K562 (cell line): Measurements from ENCODE around the gene SH3GL3. TPM values are rescaled to one million over a fixed set of nuclear protein-coding genes. Genes with fewer than 3 reads are reported as not detected.

Experiments
- ATAC-seq: fragments of 200-7000 bp; cut with Tn5 transposase; 3 replicates; pipeline ENCODE4 v1.9.1; 2020; ENCODE audit warnings: moderate library complexity
- BruUV-seq: library from RNA; stranded (reverse); fragments of 400-500 nt; replicated peaks from 2 replicates; lab custom pipeline; 2021; lab: Mats Ljungman, UMichigan
- CTCF ChIA-PET: fragments of 300-600 bp; formaldehyde crosslinking; extraction: SDS; loops from one replicate; lab custom pipeline; 2021; ENCODE audit warnings: low intra/inter-chr PET ratio; lab: Yijun Ruan, JAX
- POLR2A ChIA-PET: fragments of 300-600, 350-650 bp; sonication (Branson Sonifier 250); formaldehyde crosslinking; extraction: SDS; loops from one replicate; lab custom pipeline; 2021; ENCODE audit warnings: antibody characterized with exemption, inconsistent platforms; lab: Yijun Ruan, JAX
- DNase-seq, 4 experiments: peaks; one replicate each; pipeline versions ENCODE4 v3.0.0 to v3.0.0-alpha.2; 2011 to 2018; ENCODE audit warnings: low spot score in 3 of 4, mixed read lengths in 3 of 4; ENCODE audit errors: extremely low read depth in 1 of 4
- FAIRE-seq: peaks from 2 replicates; lab custom pipeline; 2011; peaks lifted over from hg19 to GRCh38; lab: Jason Lieb, UNC
- H2AFZ ChIP-seq: 2 replicates; pipeline ENCODE4 v1.6.0; 2011; ENCODE audit warnings: low read depth, low read length, control low read depth, inconsistent platforms
- H3K27ac ChIP-seq: fragments of 200-600 bp; 3 replicates; pipeline ENCODE4 v1.8.0; 2011; ENCODE audit warnings: low read depth, mild to moderate bottlenecking, control low read depth, inconsistent platforms, low read length, moderate library complexity, mixed read lengths; ENCODE audit errors: extremely low read depth
- H3K27me3 ChIP-seq, 2 experiments: fragments of 300-600 bp in 1 of 2; 2 replicates in 1 of 2; 3 replicates in 1 of 2; pipeline versions ENCODE4 v1.6.0 to v1.8.0; 2011; ENCODE audit warnings: inconsistent platforms in 2 of 2, low read length in 2 of 2, mild to moderate bottlenecking in 1 of 2, mixed read lengths in 1 of 2, moderate library complexity in 1 of 2; ENCODE audit not compliant: control insufficient read depth in 2 of 2, insufficient read depth in 2 of 2
- H3K36me3 ChIP-seq: fragments of 300-600 bp; 3 replicates; pipeline ENCODE4 v1.8.0; 2011; ENCODE audit warnings: mild to moderate bottlenecking, low read length, inconsistent platforms; ENCODE audit not compliant: control insufficient read depth, insufficient read depth
- H3K4me1 ChIP-seq, 2 experiments: fragments of 200-600 bp in 1 of 2; replicated peaks in 1 of 2; 2 replicates in 1 of 2; 3 replicates in 1 of 2; pipeline versions ENCODE4 v1.5.1 to v1.8.0; 2011; ENCODE audit warnings: inconsistent platforms in 2 of 2, low read length in 2 of 2, mild to moderate bottlenecking in 1 of 2, mixed read lengths in 1 of 2, moderate library complexity in 1 of 2; ENCODE audit not compliant: control insufficient read depth in 2 of 2, insufficient read depth in 2 of 2
- H3K4me2 ChIP-seq: 2 replicates; pipeline ENCODE4 v1.6.1; 2011; ENCODE audit warnings: low read length, control low read depth, inconsistent platforms, mixed read lengths; ENCODE audit not compliant: insufficient read depth
- H3K4me3 ChIP-seq: fragments of 200-600 bp; sonication (generic), shearing (Covaris generic); 2 replicates; pipeline ENCODE4 v1.5.1; 2016; ENCODE audit warnings: control low read depth, inconsistent platforms
- H3K79me2 ChIP-seq: fragments of 200-600 bp; 3 replicates; pipeline ENCODE4 v1.8.0; 2011; ENCODE audit warnings: low read length, inconsistent platforms; ENCODE audit not compliant: control insufficient read depth, insufficient read depth
- H3K9ac ChIP-seq, 2 experiments: 2 replicates each; pipeline versions ENCODE4 v1.6.0 to v1.6.1; 2011; ENCODE audit warnings: low read depth in 2 of 2, low read length in 2 of 2, control low read depth in 1 of 2, inconsistent platforms in 1 of 2, mild to moderate bottlenecking in 1 of 2, mixed read lengths in 1 of 2; ENCODE audit not compliant: insufficient read depth in 1 of 2
- H3K9me1 ChIP-seq: one replicate; pipeline ENCODE4 v1.6.0; 2011; ENCODE audit warnings: inconsistent platforms, mild to moderate bottlenecking, low read length, moderate library complexity; ENCODE audit not compliant: control insufficient read depth, insufficient read depth
- H3K9me3 ChIP-seq: replicated peaks from 2 replicates; pipeline ENCODE4 v1.5.1; 2011; ENCODE audit warnings: low read depth, low read length, inconsistent platforms; ENCODE audit not compliant: control insufficient read depth, insufficient read depth
- H4K20me1 ChIP-seq: replicated peaks from 2 replicates; pipeline ENCODE4 v1.6.1; 2011; ENCODE audit warnings: low read length, inconsistent platforms, mixed read lengths; ENCODE audit not compliant: control insufficient read depth, insufficient read depth
- CBFA2T2 ChIP-seq: fragments of 450-650 bp; conservative IDR thresholded peaks from 2 replicates; pipeline ENCODE4 v1.6.1; 2017; ENCODE audit warnings: mild to moderate bottlenecking
- DMBX1 ChIP-seq: fragments of 250-450 bp; sonication (Bioruptor Pico); IDR thresholded peaks from 2 replicates; pipeline ENCODE4 v1.8.0; 2022; ENCODE audit warnings: inconsistent platforms, mild to moderate bottlenecking, moderate library complexity, borderline replicate concordance
- DNMT1 ChIP-seq: fragments of 450-650 bp; IDR thresholded peaks from 2 replicates; pipeline ENCODE4 v1.6.1; 2016; ENCODE audit warnings: antibody characterized with exemption, mild to moderate bottlenecking
- FOXP1 ChIP-seq: sonication (generic); formaldehyde crosslinking; IDR thresholded peaks from 2 replicates; pipeline ENCODE4 v1.8.0; 2022; ENCODE audit warnings: mild to moderate bottlenecking, missing genetic modification reagents
- HMG20A ChIP-seq: fragments of 450-650 bp; formaldehyde crosslinking; conservative IDR thresholded peaks from 2 replicates; pipeline ENCODE4 v1.4.0; 2020; ENCODE audit warnings: mild to moderate bottlenecking, mixed read lengths
- LARP7 ChIP-seq: fragments of 450-650 bp; IDR thresholded peaks from 2 replicates; pipeline ENCODE4 v1.6.1; 2016
- RBM17 ChIP-seq: fragments of 200-400 bp; formaldehyde crosslinking; IDR thresholded peaks from 2 replicates; pipeline ENCODE4 v1.6.1; 2017; ENCODE audit warnings: low read depth, mild to moderate bottlenecking, low read length, borderline replicate concordance
- RFX1 ChIP-seq: fragments of 450-650 bp; IDR thresholded peaks from 2 replicates; pipeline ENCODE4 v1.6.1; 2016; ENCODE audit warnings: mild to moderate bottlenecking, moderate library complexity
- ZBTB17 ChIP-seq: fragments of 450-650 bp; formaldehyde crosslinking; IDR thresholded peaks from 2 replicates; pipeline ENCODE4 v1.4.0; 2020; ENCODE audit warnings: mild to moderate bottlenecking
- ZBTB8A ChIP-seq: fragments of 450-650 bp; IDR thresholded peaks from 2 replicates; pipeline ENCODE4 v1.6.1; 2018; ENCODE audit warnings: mild to moderate bottlenecking, moderate library complexity; ENCODE audit not compliant: partially characterized antibody
- ZNF274 ChIP-seq: IDR thresholded peaks from 2 replicates; pipeline ENCODE4 v1.6.1; 2011; ENCODE audit warnings: low read depth, mild to moderate bottlenecking, low read length, moderate library complexity, borderline replicate concordance
- ZSCAN29 ChIP-seq: fragments of 450-650 bp; IDR thresholded peaks from 2 replicates; pipeline ENCODE4 v1.6.1; 2017
- WGBS: fragments of 100-300 bp; shearing (Covaris generic); methylation state at CpG from one replicate; pipeline ENCODE4 v1.1.6; 2016; ENCODE audit warnings: low coverage, mixed read lengths; ENCODE audit not compliant: insufficient coverage; ENCODE audit errors: missing lambda C conversion rate; 5-methylcytosine and 5-hydroxymethylcytosine counted together
- in situ Hi-C: fragments of 300-500 bp; cut with MboI; formaldehyde crosslinking; loops from 4 replicates; pipeline ENCODE4 v1.15.0; 2018; ENCODE audit warnings: inconsistent platforms, mixed read lengths
- intact Hi-C: fragments of 100-400 bp; cut with micrococcal nuclease; formaldehyde crosslinking; loops from 2 replicates; pipeline ENCODE4 v1.14.2; 2022
- polyA plus RNA-seq, 8 experiments: library from polyadenylated mRNA; depleted of rRNA in 4 of 8; stranded (reverse) in 5 of 8; unstranded in 3 of 8; fragments of >200 nt; fragmentation: Nextera tagmentation in 2 of 8; fragmentation: Illumina TruSeq in 1 of 8; extraction: Ambion mirVana in 2 of 8; extraction: Trizol in 1 of 8; gene quantifications; 2 replicates each; pipeline versions ENCODE4 v1.2.1 to v1.2.3, GENCODE V29; 2011 to 2014; ENCODE audit warnings: inconsistent platforms in 1 of 8, missing spikeins in 1 of 8
- total RNA-seq, 7 experiments: library from RNA; depleted of rRNA in 6 of 7; stranded (reverse); fragments of >200 nt in 6 of 7; fragmentation: Illumina TruSeq in 2 of 7; extraction: Trizol in 2 of 7; gene quantifications; 2 replicates each; pipeline versions ENCODE4 v1.2.1 to v1.2.3, GENCODE V29; 2011 to 2021; ENCODE audit warnings: low replicate concordance in 1 of 7
- TF ChIP-seq, protein P1 (sequence below): fragments of 450-650 bp; IDR thresholded peaks from 2 replicates; pipeline ENCODE4 v1.6.1; 2017; ENCODE audit warnings: mild to moderate bottlenecking, moderate library complexity

SH3GL3 gene
- total and polyA plus RNA-seq, 9 of the 15 experiments (the other 6 are each of a cell fraction or from before 2014, with no cell fraction given): 3.9 to 16.0 (median 9.7) TPM

- no peaks in the 10 kb centered on the region for H3K79me2 ChIP-seq
- TF ChIP-seq RFX1: peak; percentile 44
- TF ChIP-seq DNMT1: no peak
- TF ChIP-seq RBM17: no peak
- TF ChIP-seq, all 486 proteins: peak for 1
- WGBS: 49% methylated on average over 6 of the region's 6 CpGs
- no peaks in the 10 kb centered on the region for H3K9me3 ChIP-seq
- H3K27ac ChIP-seq: no peak overlapping the region
- ATAC-seq (no peak), DNase-seq (no peak), FAIRE-seq (no peak)
- ChIA-PET CTCF (no interaction called here), POLR2A (no interaction called here)
- no TSS peak for BruUV-seq
- H3K4me3 ChIP-seq: no peak overlapping the region
- H3K4me1 ChIP-seq: no peaks in the 10 kb centered on the region
- H3K9ac ChIP-seq: no peak overlapping the region
- no peaks in the 10 kb centered on the region for H3K27me3 ChIP-seq
- no peaks in the 10 kb centered on the region for H4K20me1 ChIP-seq
- H3K9me1 ChIP-seq: no peaks in the 10 kb centered on the region
- in situ Hi-C loops: no loop called here
- no peaks in the 10 kb centered on the region for H3K36me3 ChIP-seq
- no peak overlapping the region for H2AFZ ChIP-seq
- no peak overlapping the region for H3K4me2 ChIP-seq
- intact Hi-C loops: no loop called here
Observed at GRCh38 chr15:83592370-83593040, 145.4 kb downstream of the SH3GL3 start.

DNA sequence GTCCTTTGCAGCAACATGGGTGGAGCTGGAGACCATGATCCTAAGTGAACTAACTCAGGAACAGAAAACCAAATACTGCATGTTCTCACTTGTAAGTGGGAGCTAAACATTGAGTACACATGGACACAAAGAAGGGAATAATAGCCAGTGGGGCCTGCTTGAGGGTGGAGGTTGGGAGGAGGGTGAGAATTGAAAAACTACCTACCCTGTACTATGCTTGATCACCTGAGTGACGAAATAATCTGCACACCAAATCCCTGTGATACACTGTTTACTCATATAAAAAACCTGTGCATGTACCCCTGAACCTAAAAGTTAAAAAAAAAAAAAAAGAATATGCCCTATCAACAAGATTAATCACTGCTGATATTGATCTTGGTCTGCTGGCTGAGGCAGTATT is 148.1 kb downstream of the SH3GL3 start:
- no TSS peak for BruUV-seq
- Histone ChIP-seq H3K4me1 (no peaks in the 10 kb centered on the region), H2AFZ (no peak overlapping the region), H3K9ac (no peak overlapping the region), H3K4me2 (no peak overlapping the region), H3K9me3 (no peaks in the 10 kb centered on the region), H3K9me1 (no peaks in the 10 kb centered on the region), H3K27me3 (no peaks in the 10 kb centered on the region), H3K4me3 (no peak overlapping the region), H3K79me2 (no peaks in the 10 kb centered on the region), H4K20me1 (no peaks in the 10 kb centered on the region), H3K27ac (no peak overlapping the region), H3K36me3 (no peaks in the 10 kb centered on the region)
- ChIA-PET CTCF (no interaction called here), POLR2A (interaction anchor here (1.8 kb wide), 1 partner anchor 9 kb away, joined by 6 read pairs; no protein-coding TSS in a partner anchor)
- DNase-seq: no peak
- no peak for FAIRE-seq
- WGBS: 36% methylated on average over 1 of the region's 1 CpG
- TF ChIP-seq, protein P1, sequence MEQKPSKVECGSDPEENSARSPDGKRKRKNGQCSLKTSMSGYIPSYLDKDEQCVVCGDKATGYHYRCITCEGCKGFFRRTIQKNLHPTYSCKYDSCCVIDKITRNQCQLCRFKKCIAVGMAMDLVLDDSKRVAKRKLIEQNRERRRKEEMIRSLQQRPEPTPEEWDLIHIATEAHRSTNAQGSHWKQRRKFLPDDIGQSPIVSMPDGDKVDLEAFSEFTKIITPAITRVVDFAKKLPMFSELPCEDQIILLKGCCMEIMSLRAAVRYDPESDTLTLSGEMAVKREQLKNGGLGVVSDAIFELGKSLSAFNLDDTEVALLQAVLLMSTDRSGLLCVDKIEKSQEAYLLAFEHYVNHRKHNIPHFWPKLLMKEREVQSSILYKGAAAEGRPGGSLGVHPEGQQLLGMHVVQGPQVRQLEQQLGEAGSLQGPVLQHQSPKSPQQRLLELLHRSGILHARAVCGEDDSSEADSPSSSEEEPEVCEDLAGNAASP: no peak
- TF ChIP-seq ZNF274: no peak
- no peak for TF ChIP-seq FOXP1 (CRISPR knock-in tag)
- no peak for TF ChIP-seq LARP7
- no peak for TF ChIP-seq ZBTB17 (CRISPR knock-in tag)
- TF ChIP-seq ZSCAN29: no peak
- no peak for TF ChIP-seq CBFA2T2
- no peak for TF ChIP-seq DMBX1
- TF ChIP-seq ZBTB8A: no peak
- no peak for TF ChIP-seq HMG20A (CRISPR knock-in tag)
- in situ Hi-C loops: no loop called here
- ATAC-seq: no peak
- intact Hi-C loops: no loop called here
